ENCODE results near the gene C11orf58. TPM values are rescaled to one million over a fixed set of nuclear protein-coding genes. Genes with fewer than 3 reads are reported as not detected.

The C11orf58 gene
- total and polyA plus RNA-seq, 8 donors, result 87.9 to 405 (median 353) TPM

DNA sequence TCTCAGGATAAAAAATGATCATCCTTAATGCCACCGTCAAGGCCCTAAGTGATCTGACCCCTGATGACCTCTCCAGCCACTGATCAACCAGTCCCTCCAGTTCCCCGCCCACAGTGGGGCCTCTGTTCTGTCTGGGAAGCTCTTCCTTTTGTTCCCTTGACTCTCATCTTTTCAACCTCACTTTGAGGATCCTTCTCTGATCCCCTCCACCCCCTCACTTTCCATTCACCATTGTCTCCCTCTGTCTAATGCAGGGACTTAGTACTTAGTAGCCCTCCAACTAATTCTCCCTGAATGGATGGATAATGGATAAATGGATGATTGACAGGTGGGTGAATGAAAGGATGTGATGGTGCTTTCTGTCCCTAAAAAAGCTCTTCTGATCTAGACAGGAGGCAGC is 45.6 kb downstream of the C11orf58 start:
- DNase-seq (peak in 1 of 4 donors; percentile 9), ATAC-seq (no peak)
- intact Hi-C loops (cut with DNase I), result no loop called here
- Histone ChIP-seq H3K27ac (no peak overlapping the region), H3K4me3 (no peak overlapping the region), H3K9me3 (no peaks in the 10 kb centered on the region), H3K4me1 (peaks cover 6 to 28% of the 10 kb centered on the region in 2 donors), H3K27me3 (no peaks in the 10 kb centered on the region), H3K36me3 (no peaks in the 10 kb centered on the region)
- TF ChIP-seq, protein P1, sequence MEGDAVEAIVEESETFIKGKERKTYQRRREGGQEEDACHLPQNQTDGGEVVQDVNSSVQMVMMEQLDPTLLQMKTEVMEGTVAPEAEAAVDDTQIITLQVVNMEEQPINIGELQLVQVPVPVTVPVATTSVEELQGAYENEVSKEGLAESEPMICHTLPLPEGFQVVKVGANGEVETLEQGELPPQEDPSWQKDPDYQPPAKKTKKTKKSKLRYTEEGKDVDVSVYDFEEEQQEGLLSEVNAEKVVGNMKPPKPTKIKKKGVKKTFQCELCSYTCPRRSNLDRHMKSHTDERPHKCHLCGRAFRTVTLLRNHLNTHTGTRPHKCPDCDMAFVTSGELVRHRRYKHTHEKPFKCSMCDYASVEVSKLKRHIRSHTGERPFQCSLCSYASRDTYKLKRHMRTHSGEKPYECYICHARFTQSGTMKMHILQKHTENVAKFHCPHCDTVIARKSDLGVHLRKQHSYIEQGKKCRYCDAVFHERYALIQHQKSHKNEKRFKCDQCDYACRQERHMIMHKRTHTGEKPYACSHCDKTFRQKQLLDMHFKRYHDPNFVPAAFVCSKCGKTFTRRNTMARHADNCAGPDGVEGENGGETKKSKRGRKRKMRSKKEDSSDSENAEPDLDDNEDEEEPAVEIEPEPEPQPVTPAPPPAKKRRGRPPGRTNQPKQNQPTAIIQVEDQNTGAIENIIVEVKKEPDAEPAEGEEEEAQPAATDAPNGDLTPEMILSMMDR (IDR thresholded peaks at IDR 0.05), result no peak

DNA sequence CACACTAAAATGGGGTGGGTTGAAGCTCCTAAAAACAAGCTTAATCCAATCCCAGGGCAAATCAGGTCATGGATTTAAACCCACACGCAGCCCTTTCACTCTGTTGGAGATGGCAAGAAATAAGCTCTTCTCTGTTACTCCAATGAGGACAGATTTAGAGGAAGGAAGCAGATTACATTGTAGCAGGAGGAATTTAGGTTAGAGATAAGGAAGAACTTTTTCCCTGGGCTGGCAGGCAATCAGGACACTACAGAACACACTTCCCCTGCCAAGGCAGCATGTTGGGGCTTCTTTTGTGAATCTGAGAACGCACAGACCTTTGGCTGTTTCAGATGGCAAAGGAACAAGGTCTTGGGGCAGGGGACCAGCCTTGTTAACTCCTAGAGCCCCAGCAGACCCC is 46.2 kb downstream of the C11orf58 start:
- Histone ChIP-seq H3K4me3 (no peak overlapping the region), H3K9me3 (no peaks in the 10 kb centered on the region), H3K36me3 (no peaks in the 10 kb centered on the region), H3K4me1 (peaks cover 8 to 34% of the 10 kb centered on the region in 2 donors), H3K27me3 (no peaks in the 10 kb centered on the region), H3K27ac (no peak overlapping the region)
- ATAC-seq (no peak), DNase-seq (no peak)
- intact Hi-C loops (cut with DNase I), result no loop called here
- TF ChIP-seq, protein P1 (IDR thresholded peaks at IDR 0.05), result no peak

DNA sequence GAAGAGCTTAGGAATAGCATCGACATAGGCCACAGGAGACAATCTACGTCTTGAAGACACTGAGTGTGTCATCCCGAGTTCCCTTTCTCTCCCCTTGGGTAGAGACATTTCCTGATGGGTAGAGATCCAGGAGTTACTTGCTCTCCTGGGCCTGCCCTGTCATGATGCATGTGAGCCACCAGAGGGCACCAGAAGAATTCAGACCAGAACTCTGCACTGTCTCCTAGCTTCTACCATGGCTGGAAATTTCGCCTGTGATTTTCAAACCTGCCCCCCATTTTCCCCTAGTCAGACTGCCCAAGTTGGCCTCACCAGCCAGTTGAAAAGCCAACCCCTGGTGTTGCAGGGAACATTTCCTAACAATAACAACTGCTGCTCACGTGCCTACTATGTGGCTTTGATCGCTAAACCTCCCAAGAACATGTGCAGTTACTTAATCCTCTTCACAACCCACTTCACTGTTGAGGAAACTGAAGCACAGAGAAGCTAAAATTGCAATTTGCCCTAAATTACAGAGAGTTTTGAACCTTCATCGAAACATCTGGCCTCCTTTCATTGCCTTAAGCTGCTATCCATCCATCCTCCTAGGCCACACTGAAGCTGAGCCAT is 47.2 kb downstream of the C11orf58 start:
- Histone ChIP-seq H3K4me3 (no peak overlapping the region), H3K9me3 (no peaks in the 10 kb centered on the region), H3K27me3 (no peaks in the 10 kb centered on the region), H3K27ac (no peak overlapping the region), H3K4me1 (peaks cover 8 to 43% of the 10 kb centered on the region in 2 donors), H3K36me3 (peaks cover 0 to 8% of the 10 kb centered on the region in 2 donors)
- DNase-seq, result peak in 3 of 4 donors; percentile 56 to 77 (median 63)
- TF ChIP-seq, protein P1 (IDR thresholded peaks at IDR 0.05), result peak; percentile 83 to 95
- ATAC-seq, result peak; percentile 75
- intact Hi-C loops (cut with DNase I), result no loop called here

DNA sequence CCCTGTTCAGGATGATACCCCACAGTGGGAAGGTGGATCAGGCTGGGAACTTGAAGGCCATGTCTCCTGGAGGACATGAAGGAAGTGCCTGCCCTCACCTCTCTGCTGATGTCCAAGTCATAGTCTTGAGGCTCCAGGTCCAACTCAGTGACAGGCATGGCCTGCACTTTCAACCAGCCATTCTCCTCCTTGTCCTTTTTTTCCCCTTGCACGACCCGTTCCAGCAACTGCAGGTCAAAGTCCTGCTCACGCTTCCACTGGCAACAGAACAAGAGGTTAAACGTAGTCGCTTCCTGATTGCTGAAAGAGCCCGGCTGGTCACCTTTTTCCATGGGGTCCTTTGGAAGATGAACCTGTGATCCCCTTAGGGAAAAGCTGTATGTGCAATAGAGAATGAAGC is 47.7 kb downstream of the C11orf58 start:
- TF ChIP-seq, protein P1 (IDR thresholded peaks at IDR 0.05), result no peak
- DNase-seq, result no peak
- no peak for ATAC-seq
- Histone ChIP-seq H3K36me3 (peaks cover 0 to 12% of the 10 kb centered on the region in 2 donors), H3K27ac (no peak overlapping the region), H3K4me3 (no peak overlapping the region), H3K4me1 (peaks cover 11 to 48% of the 10 kb centered on the region in 2 donors), H3K27me3 (no peaks in the 10 kb centered on the region), H3K9me3 (no peaks in the 10 kb centered on the region)
- intact Hi-C loops (cut with DNase I), result no loop called here

DNA sequence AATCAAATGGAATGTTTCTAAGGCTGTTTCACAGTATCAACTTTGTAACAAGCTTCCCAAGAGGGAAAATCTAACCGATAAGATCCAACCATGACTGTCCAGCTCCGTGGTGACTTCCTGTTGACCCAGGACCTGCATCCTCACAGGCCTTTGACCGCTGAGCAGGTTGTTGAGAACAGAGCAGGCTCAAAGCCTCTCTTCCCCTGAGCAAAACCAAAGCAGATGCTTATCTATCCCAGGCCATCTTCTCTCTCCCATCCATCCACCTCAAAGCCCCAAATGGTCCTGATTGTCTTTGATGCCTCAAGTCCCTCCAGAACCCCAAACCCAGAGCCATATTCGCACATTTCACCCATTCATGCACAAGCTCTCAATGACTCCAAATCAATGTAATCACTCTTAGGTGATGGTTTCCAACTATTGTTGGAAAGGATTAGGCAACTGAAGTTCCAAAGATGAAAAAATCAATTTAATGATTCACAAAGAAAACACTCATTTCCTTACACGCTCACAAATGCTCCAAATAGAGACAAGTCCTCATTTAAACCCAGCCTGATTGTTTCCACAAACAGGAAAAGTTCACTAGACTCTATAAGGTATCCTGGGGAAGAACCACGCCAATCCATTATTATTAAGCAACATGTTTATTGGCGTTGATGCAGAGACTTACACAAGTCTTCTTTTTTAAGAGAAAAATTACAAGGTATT is 48.7 kb downstream of the C11orf58 start:
- DNase-seq, result no peak
- intact Hi-C loops (cut with DNase I), result no loop called here
- Histone ChIP-seq H3K27ac (no peak overlapping the region), H3K4me3 (no peak overlapping the region), H3K9me3 (no peaks in the 10 kb centered on the region), H3K4me1 (peaks cover 15 to 59% of the 10 kb centered on the region in 2 donors), H3K36me3 (peaks cover 0 to 12% of the 10 kb centered on the region in 2 donors), H3K27me3 (no peaks in the 10 kb centered on the region)
- TF ChIP-seq, protein P1 (IDR thresholded peaks at IDR 0.05), result no peak
- ATAC-seq, result no peak
